KMS-11 (cell line): Measurements from ENCODE around the gene NDEL1.

Experiments used
- H2AFZ ChIP-seq: fragments of 200-600 bp; sonication (generic); 2 replicates; pipeline ENCODE4 v1.6.1; 2016; ENCODE audit warnings: antibody characterized with exemption, mixed run types, low read depth
- H3K27ac ChIP-seq: fragments of 200-600 bp; sonication (generic); 2 replicates; pipeline ENCODE4 v1.6.1; 2016; ENCODE audit warnings: mild to moderate bottlenecking, mixed run types
- H3K27me3 ChIP-seq: fragments of 200-600 bp; sonication (generic); 2 replicates; pipeline ENCODE4 v1.6.1; 2017; ENCODE audit warnings: mild to moderate bottlenecking, low read depth, mixed run types, moderate library complexity; ENCODE audit not compliant: insufficient read depth
- H3K36me3 ChIP-seq: fragments of 200-600 bp; sonication (generic); 2 replicates; pipeline ENCODE4 v1.6.1; 2017; ENCODE audit warnings: mild to moderate bottlenecking, mixed run types; ENCODE audit not compliant: insufficient read depth
- H3K4me1 ChIP-seq: fragments of 200-600 bp; sonication (generic); 2 replicates; pipeline ENCODE4 v1.6.1; 2016; ENCODE audit warnings: mild to moderate bottlenecking, low read depth, mixed run types; ENCODE audit not compliant: poor library complexity, severe bottlenecking
- H3K4me2 ChIP-seq: fragments of 200-600 bp; sonication (generic); 2 replicates; pipeline ENCODE4 v1.7.0; 2016; ENCODE audit warnings: mild to moderate bottlenecking, mixed run types
- H3K4me3 ChIP-seq: fragments of 200-600 bp; sonication (generic); IDR thresholded peaks from 2 replicates; pipeline ENCODE4 v1.6.1; 2017; ENCODE audit warnings: low read depth, low read length, mixed read lengths; ENCODE audit not compliant: insufficient read depth
- H3K79me2 ChIP-seq: fragments of 200-600 bp; sonication (generic); 2 replicates; pipeline ENCODE4 v1.6.1; 2016; ENCODE audit warnings: low read depth, mixed run types; ENCODE audit not compliant: insufficient read depth
- H3K9ac ChIP-seq: fragments of 200-600 bp; sonication (generic); 2 replicates; pipeline ENCODE4 v1.6.1; 2016; ENCODE audit warnings: mild to moderate bottlenecking, mixed run types
- H4K20me1 ChIP-seq: fragments of 200-600 bp; sonication (generic); 2 replicates; pipeline ENCODE4 v1.6.1; 2016; ENCODE audit warnings: mild to moderate bottlenecking, mixed run types; ENCODE audit not compliant: insufficient read depth
- CTCF ChIP-seq: fragments of 200-600 bp; sonication (generic); conservative IDR thresholded peaks from 2 replicates; pipeline ENCODE4 v1.6.1; 2017; ENCODE audit warnings: low read depth, mild to moderate bottlenecking, antibody characterized with exemption, low read length, moderate library complexity, mixed read lengths

Gene NDEL1

DNA sequence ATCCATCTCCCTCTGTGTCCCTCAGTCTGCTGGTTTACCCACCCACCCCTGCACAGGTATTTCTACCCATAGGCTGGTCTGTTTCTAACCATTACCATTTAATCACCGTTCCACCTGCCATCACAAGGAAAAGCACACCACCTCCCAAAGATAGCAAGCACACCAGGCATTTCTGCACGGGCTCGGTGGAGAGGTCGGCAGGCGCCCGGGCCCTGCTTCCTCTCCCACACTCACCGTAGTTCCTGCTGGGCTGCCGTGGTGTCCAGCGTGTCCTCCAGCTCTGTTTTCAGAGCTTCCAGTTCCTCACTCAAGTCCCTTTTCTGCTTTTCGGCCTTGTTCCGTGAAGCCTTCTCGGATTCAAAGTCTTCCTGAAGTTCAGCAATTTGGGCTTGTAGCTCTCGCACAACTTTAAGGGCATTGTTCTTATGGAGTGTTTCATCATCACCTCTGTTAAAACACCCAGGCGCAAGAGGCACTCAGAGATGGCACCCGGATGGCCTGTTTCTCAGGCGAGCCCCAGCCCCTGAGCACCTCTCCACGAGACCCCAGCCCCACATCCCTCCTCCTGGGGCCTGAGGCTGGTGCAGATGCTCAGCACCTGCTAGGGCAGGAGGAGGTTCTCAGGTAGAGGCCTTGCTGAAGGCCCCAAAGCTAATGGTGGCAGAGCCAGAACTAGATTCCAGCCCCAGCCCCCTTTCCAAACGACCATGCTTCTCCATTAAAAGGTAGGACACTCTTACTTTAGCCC lies 69.0 kb downstream of the NDEL1 start:
- no peaks in the 10 kb centered on the region for H3K36me3 ChIP-seq
- TF ChIP-seq CTCF = no peak
- H3K4me1 ChIP-seq = no peaks in the 10 kb centered on the region
- H3K27me3 ChIP-seq = no peaks in the 10 kb centered on the region
- H3K79me2 ChIP-seq = no peaks in the 10 kb centered on the region
- H4K20me1 ChIP-seq = no peaks in the 10 kb centered on the region
- H3K9ac ChIP-seq = no peak overlapping the region
- H3K4me3 ChIP-seq = no peak overlapping the region
- no peak overlapping the region for H3K4me2 ChIP-seq
- no peak overlapping the region for H3K27ac ChIP-seq
- H2AFZ ChIP-seq = no peak overlapping the region

DNA sequence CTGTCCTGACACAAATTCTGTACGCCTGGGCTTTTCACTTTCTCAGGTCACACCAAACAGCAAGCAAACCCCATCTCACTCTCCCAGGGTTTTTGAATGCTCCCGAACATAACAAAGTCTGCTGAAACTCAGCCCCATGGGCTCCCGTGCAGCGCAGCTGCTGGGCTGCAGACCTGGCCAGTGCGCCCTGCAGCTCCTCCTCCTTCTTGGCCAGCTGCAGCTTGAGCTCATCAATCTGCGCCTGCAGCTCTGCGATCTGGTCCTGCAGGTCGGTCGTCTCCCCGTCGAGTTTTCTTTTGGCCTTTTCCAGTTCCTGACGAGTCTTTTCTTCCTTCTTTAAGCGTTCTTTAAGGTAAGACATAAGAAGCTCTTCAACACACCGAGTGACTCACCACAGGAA lies 70.5 kb downstream of the NDEL1 start:
- Histone ChIP-seq H3K36me3 (no peaks in the 10 kb centered on the region), H3K79me2 (no peaks in the 10 kb centered on the region), H2AFZ (no peak overlapping the region), H3K27ac (no peak overlapping the region), H4K20me1 (no peaks in the 10 kb centered on the region), H3K4me1 (no peaks in the 10 kb centered on the region), H3K4me3 (no peak overlapping the region), H3K27me3 (no peaks in the 10 kb centered on the region), H3K4me2 (no peak overlapping the region), H3K9ac (no peak overlapping the region)
- no peak for TF ChIP-seq CTCF

- Histone ChIP-seq H2AFZ (no peak overlapping the region), H3K79me2 (no peaks in the 10 kb centered on the region), H4K20me1 (no peaks in the 10 kb centered on the region), H3K4me3 (no peak overlapping the region), H3K27ac (no peak overlapping the region), H3K4me2 (no peak overlapping the region), H3K4me1 (no peaks in the 10 kb centered on the region), H3K27me3 (no peaks in the 10 kb centered on the region), H3K9ac (no peak overlapping the region), H3K36me3 (no peaks in the 10 kb centered on the region)
- TF ChIP-seq CTCF = no peak
Measured at GRCh38 chr17:8514801-8515200, 79.1 kb downstream of the NDEL1 start.
